Ovary (tissue), 3 donors: ENCODE data around the gene NLE1.

ENCODE experiments used
- POLR2A ChIP-seq: fragments of 450-650 bp; IDR thresholded peaks from one replicate; pipeline ENCODE4 v1.6.1; 2017; ENCODE audit warnings: antibody characterized with exemption, mild to moderate bottlenecking, moderate library complexity
- TF ChIP-seq, protein P1 (sequence below), 3 donors: fragments of 450-650 bp in 2 of 3; fragments of 200-600 bp in 1 of 3; IDR thresholded peaks; one replicate each; pipeline versions ENCODE4 v1.5.1 to v1.8.0; 2016 to 2022; ENCODE audit warnings: antibody characterized with exemption in 3 of 3, mild to moderate bottlenecking in 1 of 3
- donor health status: DM: no; HTN: no; CAD: no.

DNA sequence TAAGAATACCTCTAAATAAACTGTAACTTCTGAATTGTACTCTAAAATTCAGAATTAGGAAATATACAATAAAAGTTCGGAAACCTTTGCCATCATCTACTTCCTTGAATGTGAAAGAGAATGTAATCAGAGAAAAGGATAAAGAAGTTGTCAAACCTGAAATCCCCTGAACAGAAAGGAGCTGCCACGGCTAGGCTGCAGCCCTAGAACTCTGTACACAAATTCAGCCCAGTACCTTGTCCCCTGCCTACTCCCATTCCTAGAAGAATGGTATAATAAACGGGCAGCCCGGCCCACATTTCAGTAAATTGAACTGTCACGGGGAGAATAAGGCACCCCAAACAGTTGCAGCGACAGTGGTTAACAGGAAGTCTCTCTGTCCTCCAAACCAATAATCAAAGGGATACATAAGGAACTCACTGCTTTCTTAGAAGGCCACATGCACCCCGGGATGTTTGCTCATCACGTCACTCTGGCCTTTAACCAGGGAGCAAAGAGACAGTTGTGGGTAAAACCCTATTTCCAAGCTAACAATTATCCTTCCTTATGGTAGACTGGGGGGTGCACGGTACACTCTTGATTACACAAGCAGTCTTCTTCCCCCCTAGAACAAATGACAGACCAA is 54.3 kb downstream of the NLE1 start:
- TF ChIP-seq, protein P1, sequence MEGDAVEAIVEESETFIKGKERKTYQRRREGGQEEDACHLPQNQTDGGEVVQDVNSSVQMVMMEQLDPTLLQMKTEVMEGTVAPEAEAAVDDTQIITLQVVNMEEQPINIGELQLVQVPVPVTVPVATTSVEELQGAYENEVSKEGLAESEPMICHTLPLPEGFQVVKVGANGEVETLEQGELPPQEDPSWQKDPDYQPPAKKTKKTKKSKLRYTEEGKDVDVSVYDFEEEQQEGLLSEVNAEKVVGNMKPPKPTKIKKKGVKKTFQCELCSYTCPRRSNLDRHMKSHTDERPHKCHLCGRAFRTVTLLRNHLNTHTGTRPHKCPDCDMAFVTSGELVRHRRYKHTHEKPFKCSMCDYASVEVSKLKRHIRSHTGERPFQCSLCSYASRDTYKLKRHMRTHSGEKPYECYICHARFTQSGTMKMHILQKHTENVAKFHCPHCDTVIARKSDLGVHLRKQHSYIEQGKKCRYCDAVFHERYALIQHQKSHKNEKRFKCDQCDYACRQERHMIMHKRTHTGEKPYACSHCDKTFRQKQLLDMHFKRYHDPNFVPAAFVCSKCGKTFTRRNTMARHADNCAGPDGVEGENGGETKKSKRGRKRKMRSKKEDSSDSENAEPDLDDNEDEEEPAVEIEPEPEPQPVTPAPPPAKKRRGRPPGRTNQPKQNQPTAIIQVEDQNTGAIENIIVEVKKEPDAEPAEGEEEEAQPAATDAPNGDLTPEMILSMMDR (IDR thresholded peaks at IDR 0.05), result no peak
- no peak for TF ChIP-seq POLR2A
